Measurements from ENCODE around the gene EPB41L4B.

Gene EPB41L4B

DNA sequence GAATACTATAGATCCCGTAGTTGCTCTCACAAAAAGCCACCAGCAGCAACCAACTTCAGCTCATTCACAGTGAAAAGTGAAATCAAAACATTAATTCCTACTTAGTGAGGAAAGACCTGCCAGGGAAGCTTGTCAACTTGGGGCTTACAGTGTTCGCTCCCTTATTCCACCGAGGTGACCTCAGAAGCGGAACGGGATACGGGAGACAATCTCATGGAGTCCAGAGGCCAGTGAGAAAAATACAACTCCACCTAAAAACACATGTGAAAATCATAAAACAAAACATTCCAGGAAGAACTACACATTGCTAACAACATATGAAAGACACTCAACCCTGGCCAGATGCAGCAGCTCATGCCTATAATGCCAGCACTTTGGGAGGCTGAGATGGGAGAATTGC lies 11.6 kb downstream of the EPB41L4B start:
- no peak for FAIRE-seq

DNA sequence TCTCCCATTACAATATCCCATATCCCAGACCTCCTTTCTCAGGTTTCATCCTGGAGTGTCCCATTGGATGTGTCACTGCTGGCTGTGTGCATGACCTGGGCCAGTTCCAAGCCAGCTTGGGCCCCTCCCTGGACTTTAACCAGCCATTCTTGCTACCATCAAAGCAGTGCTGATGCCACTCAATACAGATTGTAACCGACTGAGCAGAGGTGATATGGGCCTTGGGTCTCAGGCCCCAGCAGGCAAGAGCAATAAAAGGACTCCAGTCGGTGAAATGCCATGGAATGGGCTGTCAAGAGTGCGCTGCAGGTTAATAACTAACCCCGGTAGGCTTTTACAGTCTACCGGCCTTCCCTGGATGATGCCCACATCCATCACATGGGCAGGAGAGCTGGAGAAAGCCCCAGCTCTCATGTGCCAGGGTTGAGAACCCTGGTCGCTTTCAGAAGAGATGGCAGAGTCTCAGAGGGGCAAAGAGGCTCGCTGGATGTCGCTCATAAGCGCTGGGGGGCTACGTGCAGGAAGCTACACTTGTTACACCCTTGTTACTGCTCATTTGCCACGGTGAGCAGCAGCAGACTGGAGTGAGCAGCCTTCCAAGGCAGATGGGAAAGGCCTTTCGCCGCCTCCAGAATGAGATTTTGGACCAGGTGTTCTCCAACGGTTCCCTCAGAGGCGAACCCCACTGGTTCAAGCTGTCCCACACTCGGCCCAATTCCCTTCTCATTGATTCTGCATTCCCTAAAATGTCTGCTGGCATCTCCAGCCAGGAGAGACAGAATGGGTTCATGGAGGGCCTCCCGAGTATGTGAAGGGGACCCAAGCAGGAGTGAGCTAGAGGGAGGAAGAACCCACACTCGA lies 13.2 kb downstream of the EPB41L4B start:
- TF ChIP-seq, protein P1, sequence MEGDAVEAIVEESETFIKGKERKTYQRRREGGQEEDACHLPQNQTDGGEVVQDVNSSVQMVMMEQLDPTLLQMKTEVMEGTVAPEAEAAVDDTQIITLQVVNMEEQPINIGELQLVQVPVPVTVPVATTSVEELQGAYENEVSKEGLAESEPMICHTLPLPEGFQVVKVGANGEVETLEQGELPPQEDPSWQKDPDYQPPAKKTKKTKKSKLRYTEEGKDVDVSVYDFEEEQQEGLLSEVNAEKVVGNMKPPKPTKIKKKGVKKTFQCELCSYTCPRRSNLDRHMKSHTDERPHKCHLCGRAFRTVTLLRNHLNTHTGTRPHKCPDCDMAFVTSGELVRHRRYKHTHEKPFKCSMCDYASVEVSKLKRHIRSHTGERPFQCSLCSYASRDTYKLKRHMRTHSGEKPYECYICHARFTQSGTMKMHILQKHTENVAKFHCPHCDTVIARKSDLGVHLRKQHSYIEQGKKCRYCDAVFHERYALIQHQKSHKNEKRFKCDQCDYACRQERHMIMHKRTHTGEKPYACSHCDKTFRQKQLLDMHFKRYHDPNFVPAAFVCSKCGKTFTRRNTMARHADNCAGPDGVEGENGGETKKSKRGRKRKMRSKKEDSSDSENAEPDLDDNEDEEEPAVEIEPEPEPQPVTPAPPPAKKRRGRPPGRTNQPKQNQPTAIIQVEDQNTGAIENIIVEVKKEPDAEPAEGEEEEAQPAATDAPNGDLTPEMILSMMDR (IDR thresholded peaks at IDR 0.05; ENCODE audit: insufficient read depth, missing control alignments): no peak
- no peak for FAIRE-seq
- DNase-seq (ENCODE audit: insufficient read length, low spot score): no peak

More for the DNA sequence above, 11.6 kb downstream of the EPB41L4B start:
- DNase-seq (ENCODE audit: insufficient read length, low spot score): no peak
- TF ChIP-seq, protein P1 (IDR thresholded peaks at IDR 0.05; ENCODE audit: insufficient read depth, missing control alignments): no peak

DNA sequence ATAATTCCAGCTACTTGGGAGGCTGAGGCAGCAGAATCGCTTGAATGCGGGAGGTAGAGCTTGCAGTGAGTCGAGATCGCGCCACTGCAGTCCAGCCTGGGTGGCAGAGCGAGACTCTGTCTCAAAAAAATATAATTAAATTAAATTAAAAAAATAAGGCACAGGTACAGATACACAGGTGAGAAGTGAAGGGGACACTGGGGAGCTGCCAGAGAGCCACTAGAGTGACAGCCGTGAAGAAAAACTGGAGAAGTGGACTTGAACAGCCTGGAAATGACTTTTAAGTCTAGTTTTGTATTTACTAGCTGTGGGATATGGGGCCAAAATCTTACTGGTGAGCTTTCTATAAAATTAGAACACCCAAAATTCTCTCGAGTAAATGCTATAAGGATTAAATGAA lies 15.1 kb downstream of the EPB41L4B start:
- TF ChIP-seq, protein P1 (IDR thresholded peaks at IDR 0.05; ENCODE audit: insufficient read depth, missing control alignments): no peak

DNA sequence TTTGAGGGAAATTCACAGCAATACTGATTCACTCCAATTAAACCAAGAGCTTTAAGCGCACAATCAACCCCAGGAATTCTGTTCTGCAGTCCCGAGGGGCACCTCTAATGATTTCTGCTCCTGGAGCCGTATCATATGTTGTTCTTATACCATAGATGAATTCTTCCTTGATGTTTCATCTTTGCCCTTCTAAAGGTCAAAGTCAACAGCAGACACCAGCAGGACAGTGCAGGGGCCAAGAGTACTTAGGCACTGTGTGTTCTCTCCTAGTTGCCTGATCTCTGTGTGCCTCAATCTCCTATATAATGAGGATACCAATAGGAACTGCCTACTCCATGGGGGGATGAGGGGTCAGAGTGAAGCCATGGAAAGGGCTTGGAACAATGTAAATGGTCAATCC lies 16.5 kb downstream of the EPB41L4B start:
- DNase-seq (ENCODE audit: insufficient read length, low spot score): no peak
- FAIRE-seq: no peak
- TF ChIP-seq, protein P1 (IDR thresholded peaks at IDR 0.05; ENCODE audit: insufficient read depth, missing control alignments): no peak

More for the DNA sequence above, 15.1 kb downstream of the EPB41L4B start:
- no peak for DNase-seq (ENCODE audit: insufficient read length, low spot score)
- FAIRE-seq: no peak

DNA sequence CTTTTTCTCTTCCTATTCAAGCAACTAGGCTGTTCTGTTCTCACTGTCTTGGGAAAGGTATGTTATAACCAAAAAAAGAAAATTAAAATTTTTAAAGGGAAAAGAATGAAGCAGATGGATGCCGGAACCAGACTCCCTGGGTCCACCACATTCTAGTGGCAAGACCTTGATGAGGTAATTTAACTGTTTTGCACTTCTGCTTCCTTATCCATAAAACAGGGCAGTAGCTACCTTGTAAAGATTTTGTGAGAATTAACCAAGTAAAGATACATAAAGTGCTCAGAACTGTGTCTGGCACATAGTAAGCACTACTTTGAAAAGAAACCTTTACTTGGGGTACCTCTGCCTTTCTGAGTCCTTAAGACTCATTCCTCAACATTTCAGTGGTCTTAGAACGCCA lies 17.0 kb downstream of the EPB41L4B start:
- no peak for FAIRE-seq
- no peak for DNase-seq (ENCODE audit: insufficient read length, low spot score)

DNA sequence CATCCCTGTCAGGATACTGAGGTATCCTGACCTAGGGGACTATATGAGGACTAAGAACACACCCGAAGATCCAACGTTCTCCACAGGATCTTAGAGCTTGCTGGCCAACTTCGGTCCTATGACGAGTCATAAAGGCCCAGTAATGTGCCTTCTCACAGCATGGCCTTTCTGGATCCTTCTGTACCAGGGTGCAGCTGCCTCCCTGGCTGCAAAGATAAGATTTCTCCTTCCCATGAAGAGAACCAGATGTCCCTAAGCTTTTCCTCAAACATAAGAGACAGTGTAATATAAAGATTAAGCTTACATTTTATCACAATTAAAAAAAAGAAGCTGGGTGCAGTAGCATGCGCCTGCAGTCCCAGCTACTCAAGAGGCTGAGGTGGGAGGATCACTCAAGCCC lies 18.3 kb downstream of the EPB41L4B start:
- DNase-seq (ENCODE audit: insufficient read length, low spot score) (no peak), FAIRE-seq (no peak)
- TF ChIP-seq, protein P1 (IDR thresholded peaks at IDR 0.05; ENCODE audit: insufficient read depth, missing control alignments): no peak

More for the DNA sequence above, 17.0 kb downstream of the EPB41L4B start:
- TF ChIP-seq, protein P1 (IDR thresholded peaks at IDR 0.05; ENCODE audit: insufficient read depth, missing control alignments): no peak

DNA sequence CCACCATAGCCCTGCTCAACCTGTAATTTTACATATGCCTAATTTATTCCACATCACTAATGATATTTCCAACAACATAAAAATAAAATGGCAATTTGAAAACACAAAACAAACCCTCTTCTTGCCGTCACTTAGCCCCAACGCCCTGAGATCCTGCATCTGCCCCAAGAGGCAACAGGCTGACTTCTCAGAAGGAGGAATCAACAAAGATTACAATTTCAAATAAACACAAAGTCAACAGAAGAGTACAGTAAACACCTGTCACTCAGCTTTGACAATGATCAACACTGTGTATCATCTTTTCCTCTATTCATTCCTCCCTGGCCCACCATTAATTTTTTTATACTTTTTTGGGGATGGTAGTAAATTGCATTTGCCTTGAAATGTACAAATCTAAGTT lies 19.8 kb downstream of the EPB41L4B start:
- TF ChIP-seq, protein P1 (IDR thresholded peaks at IDR 0.05; ENCODE audit: insufficient read depth, missing control alignments): no peak
- DNase-seq (ENCODE audit: insufficient read length, low spot score): no peak
- no peak for FAIRE-seq
